SU-DHL-6 (cell line): ENCODE measurements around the gene LGR4.

Experiments used
- EZH2phosphoT487 ChIP-seq: fragments of 200-600 bp; sonication (generic), shearing (Covaris generic); conservative IDR thresholded peaks from 2 replicates; pipeline ENCODE4 v1.6.1; 2018; ENCODE audit warnings: mild to moderate bottlenecking, antibody characterized with exemption, low read length, moderate library complexity, mixed read lengths
- TF ChIP-seq, protein P1 (sequence below): fragments of 200-600 bp; sonication (generic); IDR thresholded peaks from one replicate; pipeline ENCODE4 v1.5.1; 2017; ENCODE audit warnings: antibody characterized with exemption, mild to moderate bottlenecking, low read length, moderate library complexity; ENCODE audit not compliant: insufficient read depth, poor library complexity, severe bottlenecking

- TF ChIP-seq EZH2phosphoT487 = no peak
- TF ChIP-seq, protein P1, sequence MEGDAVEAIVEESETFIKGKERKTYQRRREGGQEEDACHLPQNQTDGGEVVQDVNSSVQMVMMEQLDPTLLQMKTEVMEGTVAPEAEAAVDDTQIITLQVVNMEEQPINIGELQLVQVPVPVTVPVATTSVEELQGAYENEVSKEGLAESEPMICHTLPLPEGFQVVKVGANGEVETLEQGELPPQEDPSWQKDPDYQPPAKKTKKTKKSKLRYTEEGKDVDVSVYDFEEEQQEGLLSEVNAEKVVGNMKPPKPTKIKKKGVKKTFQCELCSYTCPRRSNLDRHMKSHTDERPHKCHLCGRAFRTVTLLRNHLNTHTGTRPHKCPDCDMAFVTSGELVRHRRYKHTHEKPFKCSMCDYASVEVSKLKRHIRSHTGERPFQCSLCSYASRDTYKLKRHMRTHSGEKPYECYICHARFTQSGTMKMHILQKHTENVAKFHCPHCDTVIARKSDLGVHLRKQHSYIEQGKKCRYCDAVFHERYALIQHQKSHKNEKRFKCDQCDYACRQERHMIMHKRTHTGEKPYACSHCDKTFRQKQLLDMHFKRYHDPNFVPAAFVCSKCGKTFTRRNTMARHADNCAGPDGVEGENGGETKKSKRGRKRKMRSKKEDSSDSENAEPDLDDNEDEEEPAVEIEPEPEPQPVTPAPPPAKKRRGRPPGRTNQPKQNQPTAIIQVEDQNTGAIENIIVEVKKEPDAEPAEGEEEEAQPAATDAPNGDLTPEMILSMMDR = no peak
Measured at GRCh38 chr11:27487706-27488105, 15.1 kb upstream of the LGR4 start.
